8988T (cell line): ENCODE results near the gene ABHD12B.
A peak's percentile ranks its signal among the peaks of the same experiment; 100 is the strongest.

Source experiments
- DNase-seq: peaks from one replicate; pipeline ENCODE4 v3.0.0; 2011

The ABHD12B gene

GRCh38 chr14:50871914-50872732, at the start of gene ABHD12B:
Gene ABHD12B (plus strand): TSS chr14:50872053. CDS start chr14:50872175, 122 bp downstream.
- no peak for DNase-seq

- no peak for DNase-seq
These were observed 49.3 kb upstream of the ABHD12B start for GRCh38 chr14:50822501-50823042.

GRCh38 chr14:50823051-50823761, 48.6 kb upstream of the ABHD12B start:
- DNase-seq: no peak

GRCh38 chr14:50823762-50824636, 47.9 kb upstream of the ABHD12B start:
- no peak for DNase-seq

- DNase-seq: no peak
These were observed 46.5 kb upstream of the ABHD12B start for GRCh38 chr14:50825307-50825706.

- no peak for DNase-seq
These were observed 45.2 kb upstream of the ABHD12B start for GRCh38 chr14:50826681-50827080.

GRCh38 chr14:50828721-50829488, 42.9 kb upstream of the ABHD12B start:
- no peak for DNase-seq

GRCh38 chr14:50829489-50830043, 42.3 kb upstream of the ABHD12B start:
- no peak for DNase-seq

- DNase-seq: no peak
These were observed 41.6 kb upstream of the ABHD12B start for GRCh38 chr14:50830044-50830931.

GRCh38 chr14:50830932-50831725, 40.7 kb upstream of the ABHD12B start, which contains the start of gene NIN:
Gene NIN (minus strand): TSS chr14:50831162. CDS start chr14:50822056, 9,106 bp downstream.
- peak; percentile 60 for DNase-seq

GRCh38 chr14:50831726-50832168, 40.1 kb upstream of the ABHD12B start:
- DNase-seq: no peak

- DNase-seq: no peak
These were observed 38.8 kb upstream of the ABHD12B start for GRCh38 chr14:50832935-50833630.

- no peak for DNase-seq
These were observed 37.0 kb upstream of the ABHD12B start for GRCh38 chr14:50834802-50835276.

GRCh38 chr14:50835280-50835679, 36.6 kb upstream of the ABHD12B start:
- no peak for DNase-seq

- DNase-seq: no peak
These were observed 35.3 kb upstream of the ABHD12B start for GRCh38 chr14:50836515-50836914.

- no peak for DNase-seq
These were observed 34.6 kb upstream of the ABHD12B start for GRCh38 chr14:50837271-50837670.

- DNase-seq: no peak
These were observed 33.9 kb upstream of the ABHD12B start for GRCh38 chr14:50837850-50838470.

GRCh38 chr14:50839048-50839447, 32.8 kb upstream of the ABHD12B start:
- no peak for DNase-seq
